ENCODE data around the gene DIP2B. TPM values are rescaled to one million over a fixed set of nuclear protein-coding genes. Genes with fewer than 3 reads are reported as not detected.
"Not testable (repeated sequence)": the region's sequence is repeated elsewhere in the genome, so short reads cannot be mapped to it uniquely, and the experiment has no call there.

Gene DIP2B
- total RNA-seq, 1 donor from 2014 or later, result 21.1 TPM

DNA sequence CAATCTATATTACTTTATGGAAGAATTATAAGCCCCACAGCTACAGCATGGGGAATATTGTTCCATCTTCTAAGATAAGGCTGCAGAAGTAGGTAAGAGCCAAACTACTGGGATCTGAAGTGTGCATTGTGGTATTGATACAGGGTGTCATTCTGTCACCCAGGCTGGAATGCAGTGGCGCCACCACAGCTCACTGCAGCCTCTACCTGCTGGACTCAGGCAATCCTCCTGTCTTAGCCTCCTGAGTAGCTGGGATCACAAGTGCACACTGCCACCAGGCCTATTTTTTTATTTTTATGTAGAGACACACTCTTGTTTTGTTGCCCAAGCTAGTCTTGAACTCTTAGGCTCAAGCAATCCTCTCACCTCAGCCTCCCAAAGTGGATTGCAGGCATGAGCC lies 21.3 kb upstream of the DIP2B start:
- Histone ChIP-seq H3K27me3 (ENCODE audit: control insufficient read depth, insufficient read depth, low read length) (no peaks in the 10 kb centered on the region), H3K36me3 (ENCODE audit: control insufficient read depth, insufficient read depth, low read length) (no peaks in the 10 kb centered on the region), H3K4me3 (ENCODE audit: low read depth, low read length) (no peak overlapping the region)
- TF ChIP-seq, protein P1, sequence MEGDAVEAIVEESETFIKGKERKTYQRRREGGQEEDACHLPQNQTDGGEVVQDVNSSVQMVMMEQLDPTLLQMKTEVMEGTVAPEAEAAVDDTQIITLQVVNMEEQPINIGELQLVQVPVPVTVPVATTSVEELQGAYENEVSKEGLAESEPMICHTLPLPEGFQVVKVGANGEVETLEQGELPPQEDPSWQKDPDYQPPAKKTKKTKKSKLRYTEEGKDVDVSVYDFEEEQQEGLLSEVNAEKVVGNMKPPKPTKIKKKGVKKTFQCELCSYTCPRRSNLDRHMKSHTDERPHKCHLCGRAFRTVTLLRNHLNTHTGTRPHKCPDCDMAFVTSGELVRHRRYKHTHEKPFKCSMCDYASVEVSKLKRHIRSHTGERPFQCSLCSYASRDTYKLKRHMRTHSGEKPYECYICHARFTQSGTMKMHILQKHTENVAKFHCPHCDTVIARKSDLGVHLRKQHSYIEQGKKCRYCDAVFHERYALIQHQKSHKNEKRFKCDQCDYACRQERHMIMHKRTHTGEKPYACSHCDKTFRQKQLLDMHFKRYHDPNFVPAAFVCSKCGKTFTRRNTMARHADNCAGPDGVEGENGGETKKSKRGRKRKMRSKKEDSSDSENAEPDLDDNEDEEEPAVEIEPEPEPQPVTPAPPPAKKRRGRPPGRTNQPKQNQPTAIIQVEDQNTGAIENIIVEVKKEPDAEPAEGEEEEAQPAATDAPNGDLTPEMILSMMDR (IDR thresholded peaks at IDR 0.05; ENCODE audit: insufficient read depth, low read length, severe bottlenecking), result no peak
- FAIRE-seq, result no peak
- DNase-seq (ENCODE audit: low read depth), result no peak

DNA sequence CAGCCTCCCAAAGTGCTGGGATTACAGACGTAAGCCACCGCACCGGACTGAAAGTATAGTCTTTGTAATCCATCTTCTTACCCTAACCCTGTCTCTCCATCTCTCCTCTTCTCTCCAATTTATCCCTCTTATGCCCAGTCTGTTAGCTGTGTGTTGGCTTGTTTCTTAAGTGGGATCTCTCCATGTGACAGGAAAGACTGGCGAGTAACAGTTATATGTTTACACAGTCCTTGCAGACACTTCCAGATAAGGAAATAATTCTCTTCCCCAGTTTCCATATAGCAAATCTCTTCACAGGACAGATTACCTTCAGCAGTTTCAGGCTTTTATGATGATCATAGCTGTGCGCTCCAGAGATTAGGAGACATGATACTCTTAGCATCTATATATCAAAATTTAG lies 16.0 kb upstream of the DIP2B start:
- no peak for FAIRE-seq
- no peaks in the 10 kb centered on the region for H3K27me3 ChIP-seq (ENCODE audit: control insufficient read depth, insufficient read depth, low read length)
- TF ChIP-seq, protein P1 (IDR thresholded peaks at IDR 0.05; ENCODE audit: insufficient read depth, low read length, severe bottlenecking), result no peak
- DNase-seq (ENCODE audit: low read depth), result no peak
- no peaks in the 10 kb centered on the region for H3K36me3 ChIP-seq (ENCODE audit: control insufficient read depth, insufficient read depth, low read length)
- no peak overlapping the region for H3K4me3 ChIP-seq (ENCODE audit: low read depth, low read length)

DNA sequence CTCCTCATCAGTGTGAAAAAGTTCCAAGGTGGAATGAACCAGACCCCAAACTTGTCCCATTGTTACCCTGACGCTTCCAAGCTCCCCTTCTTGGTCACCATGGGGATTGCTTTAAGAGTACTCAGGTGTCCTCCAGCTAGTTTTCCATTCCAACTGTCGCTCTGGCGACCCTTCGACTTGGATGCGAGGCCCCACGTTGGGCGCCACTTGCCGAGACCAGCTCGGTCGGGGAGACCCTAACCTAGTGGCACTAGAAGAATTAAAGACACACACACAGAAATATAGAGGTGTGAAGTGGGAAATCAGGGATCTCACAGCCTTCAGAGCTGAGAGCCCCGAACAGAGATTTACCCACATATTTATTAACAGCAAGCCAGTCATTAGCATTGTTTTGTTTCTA lies 6.7 kb upstream of the DIP2B start:
- not testable (repeated sequence) for H3K36me3 ChIP-seq (ENCODE audit: control insufficient read depth, insufficient read depth, low read length); H3K4me3 ChIP-seq (ENCODE audit: low read depth, low read length); DNase-seq (ENCODE audit: low read depth); FAIRE-seq; H3K27me3 ChIP-seq (ENCODE audit: control insufficient read depth, insufficient read depth, low read length)

- H3K36me3 ChIP-seq (ENCODE audit: control insufficient read depth, insufficient read depth, low read length), result no peaks in the 10 kb centered on the region
- DNase-seq (ENCODE audit: low read depth) (no peak), FAIRE-seq (no peak)
- H3K4me3 ChIP-seq (ENCODE audit: low read depth, low read length), result peak overlapping the region; percentile 69
- H3K27me3 ChIP-seq (ENCODE audit: control insufficient read depth, insufficient read depth, low read length), result no peaks in the 10 kb centered on the region
- TF ChIP-seq, protein P1 (IDR thresholded peaks at IDR 0.05; ENCODE audit: insufficient read depth, low read length, severe bottlenecking), result no peak
These were observed 1.1 kb downstream of the DIP2B start for GRCh38 chr12:50505675-50506530.

DNA sequence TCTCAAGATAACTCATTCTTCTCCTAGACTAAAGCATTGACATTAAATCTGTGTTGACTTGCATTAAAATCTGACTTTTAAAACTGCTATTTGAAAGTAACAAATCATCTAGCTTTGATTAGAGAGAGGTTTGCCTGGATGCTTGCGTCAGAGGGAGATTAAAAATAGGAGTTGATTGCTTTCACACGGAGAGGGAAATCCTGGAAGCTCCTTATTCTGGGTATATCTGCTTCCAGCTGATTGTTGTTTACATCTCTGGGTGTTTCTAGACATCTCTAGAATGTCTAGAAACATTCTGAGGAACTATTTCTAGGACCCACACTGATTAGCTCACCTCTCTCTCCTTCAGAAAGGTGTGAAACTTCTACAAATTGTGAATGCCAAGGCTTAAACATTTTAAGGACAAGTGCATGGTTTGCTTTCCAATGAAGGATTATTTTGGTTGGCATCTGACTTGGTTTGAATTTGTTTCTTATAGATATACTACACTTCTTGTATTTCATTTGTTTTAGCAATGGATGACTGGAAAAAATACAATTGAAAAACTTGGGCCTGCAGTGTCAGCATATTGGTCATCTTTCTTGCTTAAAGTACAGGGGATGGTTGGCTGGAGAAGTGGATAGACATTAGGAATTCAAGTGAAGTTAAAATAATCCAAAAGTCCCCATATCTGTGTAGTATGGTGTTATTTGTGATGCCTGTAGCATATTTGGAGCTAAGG lies 2.1 kb downstream of the DIP2B start:
- TF ChIP-seq, protein P1 (IDR thresholded peaks at IDR 0.05; ENCODE audit: insufficient read depth, low read length, severe bottlenecking), result no peak
- DNase-seq (ENCODE audit: low read depth), result peak; percentile 18
- FAIRE-seq, result no peak
- Histone ChIP-seq H3K27me3 (ENCODE audit: control insufficient read depth, insufficient read depth, low read length) (no peaks in the 10 kb centered on the region), H3K4me3 (ENCODE audit: low read depth, low read length) (peak overlapping the region; percentile 69), H3K36me3 (ENCODE audit: control insufficient read depth, insufficient read depth, low read length) (no peaks in the 10 kb centered on the region)

DNA sequence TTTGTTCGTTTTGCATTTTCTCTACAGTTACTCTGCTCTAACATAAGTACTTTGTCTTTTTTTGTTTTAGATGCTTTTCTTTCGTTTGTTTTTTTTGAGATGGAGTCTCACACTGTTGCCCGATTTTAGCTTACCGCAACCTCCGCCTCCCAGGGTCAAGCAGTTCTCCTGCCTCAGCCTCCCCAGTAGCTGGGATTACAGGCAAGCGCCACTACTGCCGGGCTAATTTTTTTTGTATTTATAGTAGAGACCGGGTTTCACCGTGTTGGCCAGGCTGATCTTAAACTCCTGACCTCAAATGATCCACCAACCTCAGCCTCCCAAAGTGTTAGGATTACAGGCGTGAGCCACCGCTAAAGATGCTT lies 2.7 kb downstream of the DIP2B start:
- no peak for DNase-seq (ENCODE audit: low read depth)
- no peak overlapping the region for H3K4me3 ChIP-seq (ENCODE audit: low read depth, low read length)
- no peaks in the 10 kb centered on the region for H3K27me3 ChIP-seq (ENCODE audit: control insufficient read depth, insufficient read depth, low read length)
- H3K36me3 ChIP-seq (ENCODE audit: control insufficient read depth, insufficient read depth, low read length), result no peaks in the 10 kb centered on the region
- TF ChIP-seq, protein P1 (IDR thresholded peaks at IDR 0.05; ENCODE audit: insufficient read depth, low read length, severe bottlenecking), result no peak
- no peak for FAIRE-seq
